ENCODE measurements around the gene TCF4. TPM values are rescaled to one million over a fixed set of nuclear protein-coding genes. Genes with fewer than 3 reads are reported as not detected.

The TCF4 gene
- total RNA-seq, 6 experiments from 2014 or later: 50.4 to 71.1 (median 59.0) TPM

DNA sequence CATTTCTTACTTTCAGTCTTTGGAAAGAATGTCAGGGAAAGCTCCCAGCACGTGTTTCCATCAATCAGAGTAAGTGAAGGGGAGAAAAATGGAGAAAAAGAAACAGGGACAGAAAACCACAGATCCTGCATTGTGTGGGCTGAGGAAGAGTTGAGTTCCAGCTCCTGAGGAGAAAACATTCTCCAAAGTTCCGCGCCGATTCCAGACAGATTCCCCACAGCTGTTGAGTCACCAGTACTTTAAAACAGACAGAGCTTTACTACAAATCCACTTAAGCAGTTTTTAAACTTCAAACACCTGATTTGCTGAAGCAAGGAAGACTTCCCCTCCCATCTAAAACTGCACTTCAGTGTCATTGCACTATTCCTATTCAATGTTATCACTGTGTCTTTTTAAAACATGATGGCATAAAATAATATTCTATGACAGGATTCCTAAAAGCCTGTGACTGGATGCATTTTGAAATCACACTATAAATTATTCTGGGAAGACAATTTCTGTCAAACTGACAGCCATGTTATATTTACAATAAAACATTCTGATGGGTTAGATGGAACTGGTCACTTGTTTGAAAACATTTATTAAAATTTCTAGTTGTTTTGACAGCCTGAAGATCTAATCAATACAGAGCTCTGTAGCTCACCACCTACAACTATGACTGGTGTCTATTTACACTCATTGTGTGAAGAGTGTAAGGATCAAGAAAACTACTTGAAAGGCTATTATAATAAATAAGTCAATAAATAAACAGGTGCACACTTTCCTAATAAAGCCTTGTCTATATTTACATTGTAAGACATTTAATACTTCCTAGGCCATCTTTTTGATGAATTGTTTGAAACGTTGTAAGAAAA, 40.9 kb downstream of the TCF4 start:
- H3K9me3 Mint-ChIP-seq: no peaks in the 10 kb centered on the region
- no peak for TF ChIP-seq CTCF (IDR thresholded peaks at IDR 0.05)
- H3K4me1 Mint-ChIP-seq (ENCODE audit: low read depth): peaks cover 54% of the 10 kb centered on the region
- peak overlapping the region; percentile 87 for H3K4me3 Mint-ChIP-seq
- no peaks in the 10 kb centered on the region; the same call in 1 of the 2 replicates for H3K27me3 Mint-ChIP-seq (ENCODE audit: insufficient read depth)
- H3K27ac Mint-ChIP-seq: peak overlapping the region; percentile 82
- peak; percentile 47 for DNase-seq
- H3K36me3 Mint-ChIP-seq (ENCODE audit: low read depth): peaks cover 24% of the 10 kb centered on the region

- Mint-ChIP-seq H3K27me3 (ENCODE audit: insufficient read depth) (no peaks in the 10 kb centered on the region; the same call in 1 of the 2 replicates), H3K36me3 (ENCODE audit: low read depth) (peaks cover 22% of the 10 kb centered on the region)
Observed at GRCh38 chr18:55544014-55544413, 44.0 kb downstream of the TCF4 start.

GRCh38 chr18:55543130-55543704, 44.8 kb downstream of the TCF4 start:
- no peak overlapping the region for H3K27ac Mint-ChIP-seq
- H3K4me1 Mint-ChIP-seq (ENCODE audit: low read depth): peaks cover 56% of the 10 kb centered on the region
- H3K9me3 Mint-ChIP-seq: peaks cover 10% of the 10 kb centered on the region
- H3K36me3 Mint-ChIP-seq (ENCODE audit: low read depth): peaks cover 28% of the 10 kb centered on the region
- no peaks in the 10 kb centered on the region for H3K27me3 Mint-ChIP-seq (ENCODE audit: insufficient read depth)
- TF ChIP-seq CTCF (IDR thresholded peaks at IDR 0.05): no peak
- H3K4me3 Mint-ChIP-seq: no peak overlapping the region
- no peak for DNase-seq

More at GRCh38 chr18:55544014-55544413, 44.0 kb downstream of the TCF4 start:
- Mint-ChIP-seq H3K4me3 (no peak overlapping the region), H3K4me1 (ENCODE audit: low read depth) (peaks cover 55% of the 10 kb centered on the region), H3K27ac (no peak overlapping the region), H3K9me3 (peaks cover 10% of the 10 kb centered on the region)
- no peak for DNase-seq
- TF ChIP-seq CTCF (IDR thresholded peaks at IDR 0.05): no peak

DNA sequence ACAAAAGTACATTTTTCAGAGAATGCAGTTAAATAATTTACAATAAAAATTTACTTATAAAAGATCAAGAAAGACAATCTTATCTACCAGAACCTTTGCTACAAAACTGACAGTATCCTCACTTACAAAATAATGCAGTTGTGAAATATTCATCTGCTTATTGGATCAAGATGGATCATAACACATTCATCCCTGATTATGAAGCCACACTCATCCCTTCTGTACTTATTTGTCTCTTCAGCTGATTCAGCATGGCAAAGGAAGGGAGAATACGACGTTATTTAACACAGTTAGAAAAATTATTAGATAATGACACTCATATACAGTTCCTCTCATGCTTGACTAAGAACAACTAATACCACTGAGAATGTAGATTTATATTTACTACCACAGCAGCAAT, 46.4 kb downstream of the TCF4 start:
- no peak for TF ChIP-seq CTCF (IDR thresholded peaks at IDR 0.05)
- H3K9me3 Mint-ChIP-seq: peaks cover 10% of the 10 kb centered on the region

GRCh38 chr18:55539240-55539639, 48.8 kb downstream of the TCF4 start:
- no peak for TF ChIP-seq CTCF (IDR thresholded peaks at IDR 0.05)
- peaks cover 24% of the 10 kb centered on the region for H3K36me3 Mint-ChIP-seq (ENCODE audit: low read depth)
- no peaks in the 10 kb centered on the region for H3K27me3 Mint-ChIP-seq (ENCODE audit: insufficient read depth)
- peak overlapping the region; percentile 55; the same call in 1 of the 2 replicates for H3K27ac Mint-ChIP-seq
- H3K4me1 Mint-ChIP-seq (ENCODE audit: low read depth): peaks cover 45% of the 10 kb centered on the region
- H3K9me3 Mint-ChIP-seq: peaks cover 10% of the 10 kb centered on the region
- DNase-seq: peak; percentile 40
- no peak overlapping the region for H3K4me3 Mint-ChIP-seq

More for the DNA sequence above, 46.4 kb downstream of the TCF4 start:
- peaks cover 40% of the 10 kb centered on the region for H3K4me1 Mint-ChIP-seq (ENCODE audit: low read depth)
- H3K27ac Mint-ChIP-seq: no peak overlapping the region
- no peak for DNase-seq
- no peak overlapping the region for H3K4me3 Mint-ChIP-seq
- no peaks in the 10 kb centered on the region for H3K27me3 Mint-ChIP-seq (ENCODE audit: insufficient read depth)
- H3K36me3 Mint-ChIP-seq (ENCODE audit: low read depth): peaks cover 28% of the 10 kb centered on the region

Measured in HFFc6 (cell line).